Osteocyte (in vitro differentiated cells): ENCODE measurements around the gene ARHGEF33. TPM values are rescaled to one million over a fixed set of nuclear protein-coding genes. Genes with fewer than 3 reads are reported as not detected.
"Not testable (repeated sequence)": the region's sequence is repeated elsewhere in the genome, so short reads cannot be mapped to it uniquely, and the experiment has no call there.

Experiments used
- DNase-seq: peaks from one replicate; pipeline ENCODE4 v3.0.0; 2021; ENCODE audit warnings: mixed read lengths; ENCODE audit not compliant: unreplicated experiment; ENCODE audit errors: extremely low spot score
- H3K27ac Mint-ChIP-seq: one replicate; pipeline ENCODE4 v1.8.0; 2021; ENCODE audit warnings: mild to moderate bottlenecking, mixed read lengths; ENCODE audit not compliant: unreplicated experiment
- H3K27me3 Mint-ChIP-seq: one replicate; pipeline ENCODE4 v1.8.0; 2021; ENCODE audit warnings: mixed read lengths; ENCODE audit not compliant: unreplicated experiment
- H3K36me3 Mint-ChIP-seq: one replicate; pipeline ENCODE4 v1.8.0; 2021; ENCODE audit warnings: mixed read lengths; ENCODE audit not compliant: unreplicated experiment
- H3K4me1 Mint-ChIP-seq: one replicate; pipeline ENCODE4 v1.8.0; 2021; ENCODE audit warnings: mixed read lengths; ENCODE audit not compliant: unreplicated experiment
- H3K4me3 Mint-ChIP-seq: one replicate; pipeline ENCODE4 v1.8.0; 2021; ENCODE audit warnings: mild to moderate bottlenecking, moderate library complexity, mixed read lengths; ENCODE audit not compliant: unreplicated experiment
- H3K9me3 Mint-ChIP-seq: one replicate; pipeline ENCODE4 v1.8.0; 2021; ENCODE audit warnings: mixed read lengths; ENCODE audit not compliant: unreplicated experiment
- CTCF ChIP-seq: fragments of 200-600 bp; sonication (generic); IDR thresholded peaks from 2 replicates; pipeline ENCODE4 v1.5.0; 2021; ENCODE audit warnings: antibody characterized with exemption, mild to moderate bottlenecking, moderate library complexity
- total RNA-seq: library from RNA; stranded (reverse); gene quantifications from 2 replicates; pipeline ENCODE4 v1.2.1, GENCODE V29; 2021

ARHGEF33 gene
- total RNA-seq, 1 donor from 2014 or later = 0.48 TPM

DNA sequence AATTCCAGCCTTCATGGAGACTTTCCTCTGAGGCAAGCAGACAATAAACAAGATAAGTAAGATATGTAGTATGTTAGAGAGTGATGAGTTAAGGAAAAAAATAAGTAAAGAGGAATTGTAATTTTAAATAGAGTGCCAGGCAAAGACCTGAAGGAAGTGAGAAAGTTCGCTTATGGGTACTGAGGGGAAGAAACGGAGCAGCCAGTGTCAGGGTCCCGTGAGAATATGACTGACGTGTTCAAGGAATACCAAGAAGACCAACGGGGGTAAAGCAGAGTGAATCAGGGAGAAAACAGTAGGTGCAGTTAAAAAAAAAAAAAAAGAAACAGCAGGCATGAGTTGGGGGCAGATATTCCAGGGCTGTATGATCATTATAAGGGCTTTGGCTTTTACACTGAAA, 45.1 kb downstream of the ARHGEF33 start:
- Mint-ChIP-seq H3K36me3 (no peaks in the 10 kb centered on the region), H3K27ac (no peak overlapping the region), H3K4me3 (no peak overlapping the region), H3K4me1 (no peaks in the 10 kb centered on the region), H3K9me3 (no peaks in the 10 kb centered on the region), H3K27me3 (peaks cover 2% of the 10 kb centered on the region)
- no peak for DNase-seq
- TF ChIP-seq CTCF = no peak

DNA sequence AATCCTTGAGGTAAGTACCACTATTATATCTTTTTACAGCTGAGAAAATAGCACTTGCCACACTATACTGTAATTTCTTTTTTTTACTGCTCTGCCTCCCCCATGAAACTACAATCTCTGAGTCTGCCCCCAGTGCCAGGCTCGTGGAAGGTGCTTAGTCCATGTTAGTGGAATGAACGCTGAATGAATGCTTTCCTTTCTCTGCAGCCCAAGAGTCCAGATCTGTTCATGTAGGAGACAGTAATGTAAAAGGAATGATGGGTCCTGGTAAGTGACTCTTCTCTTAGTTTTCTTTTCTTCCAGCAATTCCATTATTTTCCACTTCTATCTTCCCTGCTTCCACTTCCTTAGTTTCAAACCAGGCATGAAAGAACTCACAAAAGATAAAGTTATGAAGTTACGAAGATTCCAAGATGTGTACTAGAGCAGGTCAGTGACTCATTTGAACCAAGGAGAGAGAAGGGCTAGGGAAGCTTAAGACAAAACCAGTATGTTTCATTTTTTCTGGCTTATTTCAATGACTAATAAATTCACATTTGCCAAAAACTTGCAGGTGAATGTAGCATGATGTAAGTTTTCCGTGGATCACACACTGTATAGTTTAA, 46.0 kb downstream of the ARHGEF33 start:
- Mint-ChIP-seq H3K4me3 (no peak overlapping the region), H3K9me3 (no peaks in the 10 kb centered on the region), H3K27ac (no peak overlapping the region), H3K27me3 (peaks cover 5% of the 10 kb centered on the region), H3K4me1 (no peaks in the 10 kb centered on the region), H3K36me3 (no peaks in the 10 kb centered on the region)
- no peak for DNase-seq
- TF ChIP-seq CTCF = no peak

- not testable (repeated sequence) for DNase-seq, H3K9me3 Mint-ChIP-seq, H3K36me3 Mint-ChIP-seq
Observed at GRCh38 chr2:38936516-38936915, 46.8 kb downstream of the ARHGEF33 start.

GRCh38 chr2:38937548-38937947, 47.9 kb downstream of the ARHGEF33 start:
- no peak for DNase-seq
- H3K4me1 Mint-ChIP-seq = no peaks in the 10 kb centered on the region
- no peak overlapping the region for H3K4me3 Mint-ChIP-seq
- no peaks in the 10 kb centered on the region for H3K36me3 Mint-ChIP-seq
- H3K27me3 Mint-ChIP-seq = peaks cover 6% of the 10 kb centered on the region
- no peak overlapping the region for H3K27ac Mint-ChIP-seq
- no peak for TF ChIP-seq CTCF
- H3K9me3 Mint-ChIP-seq = no peaks in the 10 kb centered on the region

More at GRCh38 chr2:38936516-38936915, 46.8 kb downstream of the ARHGEF33 start:
- not testable (repeated sequence) for H3K27ac Mint-ChIP-seq, H3K4me1 Mint-ChIP-seq, H3K4me3 Mint-ChIP-seq, H3K27me3 Mint-ChIP-seq

GRCh38 chr2:38940746-38941145, 51.1 kb downstream of the ARHGEF33 start:
- Mint-ChIP-seq H3K4me1 (no peaks in the 10 kb centered on the region), H3K27ac (no peak overlapping the region), H3K9me3 (no peaks in the 10 kb centered on the region), H3K36me3 (no peaks in the 10 kb centered on the region), H3K27me3 (peaks cover 5% of the 10 kb centered on the region), H3K4me3 (no peak overlapping the region)
- TF ChIP-seq CTCF = no peak
- DNase-seq = no peak

GRCh38 chr2:38943784-38944183, 54.1 kb downstream of the ARHGEF33 start:
- peaks cover 3% of the 10 kb centered on the region for H3K4me1 Mint-ChIP-seq
- H3K27ac Mint-ChIP-seq = no peak overlapping the region
- peaks cover 5% of the 10 kb centered on the region for H3K27me3 Mint-ChIP-seq
- no peaks in the 10 kb centered on the region for H3K36me3 Mint-ChIP-seq
- H3K4me3 Mint-ChIP-seq = no peak overlapping the region
- H3K9me3 Mint-ChIP-seq = no peaks in the 10 kb centered on the region
- no peak for TF ChIP-seq CTCF
- DNase-seq = no peak
